ENCODE data around the gene ACAT2. TPM values are rescaled to one million over a fixed set of nuclear protein-coding genes. Genes with fewer than 3 reads are reported as not detected.

Gene ACAT2
- total RNA-seq: 154 and 160 TPM in 2 replicates

GRCh38 chr6:159761873-159762680 lies at the start of gene ACAT2:
Gene ACAT2, plus strand, starts transcription at chr6:159762045. Its CDS starts 43 bp downstream, at chr6:159762088.

GRCh38 chr6:159726918-159727716 lies 34.7 kb upstream of the ACAT2 start, which contains the start of gene WTAP:
Gene WTAP, plus strand, starts transcription at chr6:159727506. Its CDS starts 8,760 bp downstream, at chr6:159736266.

GRCh38 chr6:159789377-159790148 lies 27.7 kb downstream of the ACAT2 start, which contains the start of gene TCP1:
Gene TCP1, minus strand, starts transcription at chr6:159789602. Its CDS starts 134 bp downstream, at chr6:159789468.

GRCh38 chr6:159790149-159790955 lies 28.5 kb downstream of the ACAT2 start, which contains the start of gene MRPL18:
Gene MRPL18, plus strand, starts transcription at chr6:159790467. Its CDS starts 121 bp downstream, at chr6:159790588.

GRCh38 chr6:159800141-159800865 lies 38.5 kb downstream of the ACAT2 start, which contains the start of gene PNLDC1:
Gene PNLDC1, plus strand, starts transcription at chr6:159800276. Its CDS starts 32 bp downstream, at chr6:159800308.

Other genes starting within 250 kb of the ACAT2 start
- gene SOD2, start 68.8 kb upstream of the ACAT2 start, total RNA-seq: 112 and 121 TPM in 2 replicates
- 58.7 and 60.4 TPM in 2 replicates for gene WTAP, start 34.5 kb upstream of the ACAT2 start, total RNA-seq
- gene TCP1, start 27.6 kb downstream of the ACAT2 start, total RNA-seq: 221 and 230 TPM in 2 replicates
- gene MRPL18, start 28.4 kb downstream of the ACAT2 start, total RNA-seq: 91.5 and 102 TPM in 2 replicates
- gene PNLDC1, start 38.2 kb downstream of the ACAT2 start, total RNA-seq: not detected in 2 replicates
- not detected in 2 replicates for gene MAS1, start 128.9 kb downstream of the ACAT2 start, total RNA-seq
- 33.6 and 40.9 TPM in 2 replicates for gene IGF2R, start 207.0 kb downstream of the ACAT2 start, total RNA-seq

Measured in bronchus fibroblast of lung (primary cell).